Cardiac muscle cell (in vitro differentiated cells and primary cell): Measurements from ENCODE around the gene TCP11L1. TPM values are rescaled to one million over a fixed set of nuclear protein-coding genes. Genes with fewer than 3 reads are reported as not detected.

ENCODE experiments used
- DNase-seq, 2 donors: peaks; one replicate each; pipeline versions ENCODE4 v3.0.0 to v3.0.0-alpha.2; 2010 to 2017; ENCODE audit warnings: low read depth in 1 of 2, low spot score in 1 of 2
- H3K27ac ChIP-seq: fragments of 200-600 bp; sonication (generic); 2 replicates; pipeline ENCODE4 v1.5.1; 2016
- H3K27me3 ChIP-seq: fragments of 200-600 bp; sonication (generic); 2 replicates; pipeline ENCODE4 v1.6.0; 2016; ENCODE audit warnings: control low read depth
- H3K36me3 ChIP-seq: fragments of 200-600 bp; sonication (generic); 2 replicates; pipeline ENCODE4 v1.5.1; 2016; ENCODE audit warnings: control low read depth
- H3K4me1 ChIP-seq: fragments of 200-600 bp; sonication (generic); 2 replicates; pipeline ENCODE4 v1.8.1; 2017; ENCODE audit warnings: low read depth, mild to moderate bottlenecking, mixed run types
- H3K4me3 ChIP-seq: fragments of 200-600 bp; sonication (generic); 2 replicates; pipeline ENCODE4 v1.5.1; 2016; ENCODE audit warnings: mild to moderate bottlenecking
- H3K9me3 ChIP-seq: fragments of 200-600 bp; sonication (generic); 2 replicates; pipeline ENCODE4 v1.5.1; 2017; ENCODE audit warnings: low read depth, mild to moderate bottlenecking, control low read depth
- CTCF ChIP-seq: IDR thresholded peaks from 2 replicates; pipeline ENCODE4 v1.5.1; 2012; ENCODE audit warnings: low read depth, mild to moderate bottlenecking, low read length
- polyA plus RNA-seq: library from polyadenylated mRNA; unstranded; fragments of >200 nt; fragmentation: Nextera tagmentation; extraction: Ambion mirVana; gene quantifications from 2 replicates; pipeline ENCODE4 v1.2.1, GENCODE V29; 2016
- total RNA-seq: library from RNA; depleted of rRNA; stranded (reverse); fragments of >200 nt; gene quantifications from 2 replicates; pipeline ENCODE4 v1.2.3, GENCODE V29; 2016

TCP11L1 gene
- total and polyA plus RNA-seq, 2 experiments from 2014 or later: 7.4 to 29.5 TPM

- H3K9me3 ChIP-seq: no peaks in the 10 kb centered on the region
- H3K4me1 ChIP-seq: no peaks in the 10 kb centered on the region
- H3K36me3 ChIP-seq: peaks cover 13% of the 10 kb centered on the region
- TF ChIP-seq CTCF: no peak
- no peak overlapping the region for H3K27ac ChIP-seq
- DNase-seq: no peak
- H3K4me3 ChIP-seq: no peak overlapping the region
- H3K27me3 ChIP-seq: no peaks in the 10 kb centered on the region
Observed at GRCh38 chr11:33055375-33055774, 16.0 kb downstream of the TCP11L1 start.

GRCh38 chr11:33057284-33057683 is 17.9 kb downstream of the TCP11L1 start:
- Histone ChIP-seq H3K4me3 (no peak overlapping the region), H3K36me3 (peaks cover 13% of the 10 kb centered on the region), H3K4me1 (no peaks in the 10 kb centered on the region), H3K9me3 (no peaks in the 10 kb centered on the region), H3K27ac (no peak overlapping the region), H3K27me3 (no peaks in the 10 kb centered on the region)
- DNase-seq: no peak
- no peak for TF ChIP-seq CTCF

- Histone ChIP-seq H3K4me1 (no peaks in the 10 kb centered on the region), H3K27ac (no peak overlapping the region), H3K9me3 (no peaks in the 10 kb centered on the region), H3K4me3 (no peak overlapping the region), H3K27me3 (no peaks in the 10 kb centered on the region), H3K36me3 (peaks cover 13% of the 10 kb centered on the region)
- no peak for TF ChIP-seq CTCF
- DNase-seq: no peak
Observed at GRCh38 chr11:33059331-33060007, 20.1 kb downstream of the TCP11L1 start.

- no peak for TF ChIP-seq CTCF
- no peaks in the 10 kb centered on the region for H3K4me1 ChIP-seq
- H3K27ac ChIP-seq: no peak overlapping the region
- no peaks in the 10 kb centered on the region for H3K27me3 ChIP-seq
- peaks cover 13% of the 10 kb centered on the region for H3K36me3 ChIP-seq
- H3K4me3 ChIP-seq: no peak overlapping the region
- no peaks in the 10 kb centered on the region for H3K9me3 ChIP-seq
- no peak for DNase-seq
Observed at GRCh38 chr11:33060271-33060670, 20.9 kb downstream of the TCP11L1 start.

- H3K27me3 ChIP-seq: no peaks in the 10 kb centered on the region
- H3K4me1 ChIP-seq: no peaks in the 10 kb centered on the region
- DNase-seq: peak in 1 of 2 donors; percentile 37
- no peak overlapping the region for H3K4me3 ChIP-seq
- no peak overlapping the region for H3K27ac ChIP-seq
- H3K9me3 ChIP-seq: no peaks in the 10 kb centered on the region
- H3K36me3 ChIP-seq: peaks cover 13% of the 10 kb centered on the region
- no peak for TF ChIP-seq CTCF
Observed at GRCh38 chr11:33062137-33062536, 22.8 kb downstream of the TCP11L1 start.
